Esophagus squamous epithelium (tissue), 4 donors: ENCODE results near the gene ZEB1.

Experiments
- CTCF ChIP-seq, 6 experiments: fragments of 450-650 bp in 4 of 6; fragments of 200-600 bp in 2 of 6; sonication (generic) in 2 of 6; IDR thresholded peaks; one replicate each; pipeline ENCODE4 v1.5.1; 2016 to 2019; ENCODE audit warnings: antibody characterized with exemption in 6 of 6, mild to moderate bottlenecking in 4 of 6, moderate library complexity in 4 of 6
- POLR2A ChIP-seq, 4 donors: fragments of 450-650 bp; IDR thresholded peaks; one replicate each; pipeline ENCODE4 v1.6.1; 2017; ENCODE audit warnings: antibody characterized with exemption in 4 of 4, mild to moderate bottlenecking in 4 of 4, moderate library complexity in 3 of 4

GRCh38 chr10:31362023-31362641 is 43.1 kb downstream of the ZEB1 start:
- TF ChIP-seq CTCF (IDR thresholded peaks at IDR 0.05) (no peak), POLR2A (IDR thresholded peaks at IDR 0.05) (no peak)
